Amygdala (tissue), 56 donors: ENCODE data around the gene ITPK1.
A peak's percentile ranks its signal among the peaks of the same experiment; 100 is the strongest.

Experiments used
- DNase-seq, 56 donors: peaks; one replicate each; lab custom pipeline; 2025; lab: John Stamatoyannopoulos, UW

Gene ITPK1

GRCh38 chr14:92963301-92964123, 152.2 kb downstream of the ITPK1 start:
- DNase-seq, result no peak

GRCh38 chr14:92962831-92963095, 153.0 kb downstream of the ITPK1 start:
- no peak for DNase-seq

GRCh38 chr14:92962031-92962830, 153.5 kb downstream of the ITPK1 start:
- DNase-seq, result no peak

GRCh38 chr14:92961567-92961855, 154.2 kb downstream of the ITPK1 start:
- no peak for DNase-seq

GRCh38 chr14:92960706-92961566, 154.8 kb downstream of the ITPK1 start:
- DNase-seq, result no peak

GRCh38 chr14:92959761-92960680, 155.7 kb downstream of the ITPK1 start:
- DNase-seq, result no peak

GRCh38 chr14:92959189-92959531, 156.6 kb downstream of the ITPK1 start:
- DNase-seq, result peak in 49 of 56 donors; percentile 27 to 89 (median 73)

GRCh38 chr14:92958373-92959188, 157.1 kb downstream of the ITPK1 start:
- peak in 49 of 56 donors; percentile 26 to 89 (median 74) for DNase-seq

- no peak for DNase-seq
These were observed 158.8 kb downstream of the ITPK1 start for GRCh38 chr14:92956961-92957360.

GRCh38 chr14:92955381-92955780, 160.3 kb downstream of the ITPK1 start:
- DNase-seq, result no peak

- peak in 1 of 56 donors; percentile 27 for DNase-seq
These were observed 160.8 kb downstream of the ITPK1 start for GRCh38 chr14:92954933-92955332.

GRCh38 chr14:92953526-92953925, 162.2 kb downstream of the ITPK1 start:
- no peak for DNase-seq

GRCh38 chr14:92952481-92953298, 163.0 kb downstream of the ITPK1 start:
- DNase-seq, result peak in 30 of 56 donors; percentile 13 to 74 (median 44)

- peak in 55 of 56 donors; percentile 9 to 90 (median 73) for DNase-seq
These were observed 163.7 kb downstream of the ITPK1 start for GRCh38 chr14:92951912-92952471.

GRCh38 chr14:92951261-92951660, 164.5 kb downstream of the ITPK1 start:
- no peak for DNase-seq

GRCh38 chr14:92950773-92951172, 165.0 kb downstream of the ITPK1 start:
- DNase-seq, result no peak

- no peak for DNase-seq
These were observed 165.6 kb downstream of the ITPK1 start for GRCh38 chr14:92950193-92950540.
